ENCODE results near the gene RBBP6. TPM values are rescaled to one million over a fixed set of nuclear protein-coding genes. Genes with fewer than 3 reads are reported as not detected.

The RBBP6 gene
- total RNA-seq, 3 donors from 2014 or later (not counting 1 experiment from before 2014, with no cell fraction given): 155 to 219 (median 173) TPM

GRCh38 chr16:24589997-24590396 is 50.6 kb downstream of the RBBP6 start:
- Mint-ChIP-seq H3K4me3 (no peak overlapping the region), H3K27me3 (ENCODE audit: low read depth in 2 of 2) (peaks cover 0 to 10% of the 10 kb centered on the region in 2 donors), H3K4me1 (no peaks in the 10 kb centered on the region), H3K36me3 (no peaks in the 10 kb centered on the region), H3K9me3 (no peaks in the 10 kb centered on the region), H3K27ac (no peak overlapping the region)
- ATAC-seq: no peak
- H3K4me3 ChIP-seq (ENCODE audit: low read length): no peak overlapping the region
- no peaks in the 10 kb centered on the region for H3K4me1 ChIP-seq (ENCODE audit: control insufficient read depth, insufficient read depth, low read length)
- no peak overlapping the region for H3K27ac ChIP-seq (ENCODE audit: low read length)
- no peaks in the 10 kb centered on the region for H3K36me3 ChIP-seq (ENCODE audit: control insufficient read depth, insufficient read depth, low read length)
- TF ChIP-seq CTCF (IDR thresholded peaks at IDR 0.05): no peak
- DNase-seq: no peak
- H3K27me3 ChIP-seq (ENCODE audit: control insufficient read depth, insufficient read depth, low read length): no peaks in the 10 kb centered on the region
- 64% methylated on average over 1 of the region's 1 CpG for WGBS (ENCODE audit: insufficient coverage)
- intact Hi-C loops (cut with micrococcal nuclease): no loop called here
- no peaks in the 10 kb centered on the region for H3K9me3 ChIP-seq (ENCODE audit: control insufficient read depth, insufficient read depth, low read length)

GRCh38 chr16:24598777-24599437 is 59.5 kb downstream of the RBBP6 start:
- ATAC-seq: no peak
- DNase-seq: no peak
- TF ChIP-seq CTCF (IDR thresholded peaks at IDR 0.05): no peak
- Histone ChIP-seq H3K4me1 (ENCODE audit: control insufficient read depth, insufficient read depth, low read length) (no peaks in the 10 kb centered on the region), H3K9me3 (ENCODE audit: control insufficient read depth, insufficient read depth, low read length) (no peaks in the 10 kb centered on the region), H3K27me3 (ENCODE audit: control insufficient read depth, insufficient read depth, low read length) (no peaks in the 10 kb centered on the region), H3K4me3 (ENCODE audit: low read length) (no peak overlapping the region), H3K27ac (ENCODE audit: low read length) (no peak overlapping the region), H3K36me3 (ENCODE audit: control insufficient read depth, insufficient read depth, low read length) (no peaks in the 10 kb centered on the region)
- Mint-ChIP-seq H3K9me3 (no peaks in the 10 kb centered on the region), H3K36me3 (no peaks in the 10 kb centered on the region), H3K27ac (no peak overlapping the region), H3K4me1 (no peaks in the 10 kb centered on the region), H3K27me3 (ENCODE audit: low read depth in 2 of 2) (peaks cover 13 to 52% of the 10 kb centered on the region in 2 donors), H3K4me3 (no peak overlapping the region)
- WGBS (ENCODE audit: insufficient coverage): 95% methylated on average over 6 of the region's 8 CpGs
- intact Hi-C loops (cut with micrococcal nuclease): no loop called here

GRCh38 chr16:24609417-24609739 is 70.0 kb downstream of the RBBP6 start:
- H3K27ac Mint-ChIP-seq: no peak overlapping the region
- H3K9me3 Mint-ChIP-seq: no peaks in the 10 kb centered on the region
- H3K4me3 ChIP-seq (ENCODE audit: low read length): no peak overlapping the region
- no peak for TF ChIP-seq CTCF (IDR thresholded peaks at IDR 0.05)
- H3K36me3 ChIP-seq (ENCODE audit: control insufficient read depth, insufficient read depth, low read length): no peaks in the 10 kb centered on the region
- DNase-seq: no peak
- no peaks in the 10 kb centered on the region for H3K4me1 ChIP-seq (ENCODE audit: control insufficient read depth, insufficient read depth, low read length)
- WGBS (ENCODE audit: insufficient coverage): 36% methylated on average over 4 of the region's 4 CpGs
- H3K4me3 Mint-ChIP-seq: no peak overlapping the region
- intact Hi-C loops (cut with micrococcal nuclease): no loop called here
- H3K27ac ChIP-seq (ENCODE audit: low read length): no peak overlapping the region
- H3K27me3 ChIP-seq (ENCODE audit: control insufficient read depth, insufficient read depth, low read length): peaks cover 11% of the 10 kb centered on the region
- H3K27me3 Mint-ChIP-seq (ENCODE audit: low read depth in 2 of 2): peaks cover 51 to 53% of the 10 kb centered on the region in 2 donors
- peaks cover 0 to 5% of the 10 kb centered on the region in 2 donors for H3K4me1 Mint-ChIP-seq
- no peaks in the 10 kb centered on the region for H3K9me3 ChIP-seq (ENCODE audit: control insufficient read depth, insufficient read depth, low read length)
- no peaks in the 10 kb centered on the region for H3K36me3 Mint-ChIP-seq
- ATAC-seq: no peak
